IPS-18c (cell line): Measurements from ENCODE around the gene DRC3.
"Not testable (repeated sequence)": the region's sequence is repeated elsewhere in the genome, so short reads cannot be mapped to it uniquely, and the experiment has no call there.

Experiments used
- H3K4me3 ChIP-seq: 2 replicates; pipeline ENCODE4 v1.7.0; 2013; ENCODE audit warnings: low read depth, mild to moderate bottlenecking, low read length, moderate library complexity; ENCODE audit not compliant: insufficient read depth
- H3K9me3 ChIP-seq: one replicate; pipeline ENCODE4 v1.6.1; 2013; ENCODE audit warnings: mild to moderate bottlenecking, low read length, moderate library complexity; ENCODE audit not compliant: control insufficient read depth, insufficient read depth

The DRC3 gene

DNA sequence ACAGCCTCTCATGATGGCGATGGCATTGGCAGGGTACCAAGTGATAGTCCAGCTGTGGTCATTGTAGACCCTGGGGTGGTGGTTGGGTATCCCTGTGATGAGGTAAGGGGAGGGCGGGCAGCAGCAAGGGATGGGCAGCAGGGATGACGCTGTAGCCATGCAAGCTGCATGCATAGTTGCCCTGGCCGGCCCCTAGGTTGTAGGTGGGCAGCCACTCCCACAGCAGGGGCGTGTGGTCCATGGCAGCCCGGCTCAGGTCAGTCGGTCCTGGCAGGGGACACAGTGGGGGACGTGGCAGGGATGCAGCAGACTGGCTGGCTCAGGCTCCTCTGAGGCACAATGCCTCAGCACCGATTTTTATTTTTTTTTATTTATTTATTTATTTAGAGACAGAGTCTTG lies 8.7 kb downstream of the DRC3 start:
- no peak overlapping the region for H3K4me3 ChIP-seq

DNA sequence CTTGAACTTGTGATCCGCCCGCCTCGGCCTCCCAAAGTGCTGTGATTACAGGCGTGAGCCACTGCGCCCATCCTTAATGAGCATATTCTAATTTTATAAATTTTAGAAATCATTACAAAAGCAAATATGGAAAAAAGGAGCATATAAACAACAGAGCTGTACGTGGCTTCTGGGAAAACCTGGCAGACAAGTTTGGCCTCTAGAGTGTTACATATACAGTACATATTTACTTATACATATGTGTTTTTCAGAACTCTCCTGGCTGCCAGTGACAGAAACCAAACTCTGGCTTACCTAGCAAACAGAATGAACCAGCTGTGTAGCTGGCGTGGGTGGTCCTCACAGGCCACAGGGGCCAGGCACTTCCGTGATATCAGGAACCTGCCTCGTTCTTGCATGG lies 10.1 kb downstream of the DRC3 start:
- Histone ChIP-seq H3K9me3 (no peaks in the 10 kb centered on the region), H3K4me3 (no peak overlapping the region)

More for the DNA sequence above, 8.7 kb downstream of the DRC3 start:
- no peaks in the 10 kb centered on the region for H3K9me3 ChIP-seq

DNA sequence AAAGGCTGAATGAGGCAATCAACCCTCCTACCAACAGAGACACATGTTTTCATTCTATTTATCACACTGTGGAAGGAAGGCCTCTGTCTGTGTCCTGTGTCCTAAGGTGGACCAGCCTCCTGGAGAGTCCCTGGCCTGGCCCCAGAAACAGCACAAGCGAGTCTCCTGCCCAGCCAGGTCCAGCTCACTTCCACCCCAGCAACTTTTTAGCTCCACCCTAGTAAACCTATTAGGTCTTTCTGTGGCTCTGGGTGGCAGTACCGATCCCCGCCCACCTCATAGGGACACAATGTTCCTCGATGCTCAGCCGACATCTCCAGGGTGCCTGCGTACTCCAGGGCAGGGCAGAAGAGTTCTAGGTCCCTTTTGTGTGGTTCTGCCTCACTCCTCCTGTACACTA lies 10.7 kb downstream of the DRC3 start:
- no peak overlapping the region for H3K4me3 ChIP-seq
- no peaks in the 10 kb centered on the region for H3K9me3 ChIP-seq

DNA sequence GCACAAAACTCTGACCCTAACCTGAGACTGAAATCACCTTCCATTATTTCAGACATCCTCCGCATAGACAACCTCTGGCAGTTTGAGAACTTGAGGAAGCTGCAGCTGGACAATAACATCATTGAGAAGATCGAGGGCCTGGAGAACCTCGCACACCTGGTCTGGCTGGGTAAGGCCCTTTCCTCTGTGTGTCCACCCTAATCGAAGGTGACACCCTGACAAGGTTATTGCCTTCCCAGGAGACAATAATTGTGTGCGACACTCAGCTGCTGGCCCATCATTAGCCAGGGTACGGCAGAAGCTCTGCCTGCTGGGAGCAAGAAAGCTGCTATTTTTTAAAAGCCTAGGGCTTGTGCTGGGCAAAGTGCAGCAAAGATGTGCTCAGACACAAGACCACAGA lies 11.1 kb downstream of the DRC3 start:
- H3K4me3 ChIP-seq: no peak overlapping the region

DNA sequence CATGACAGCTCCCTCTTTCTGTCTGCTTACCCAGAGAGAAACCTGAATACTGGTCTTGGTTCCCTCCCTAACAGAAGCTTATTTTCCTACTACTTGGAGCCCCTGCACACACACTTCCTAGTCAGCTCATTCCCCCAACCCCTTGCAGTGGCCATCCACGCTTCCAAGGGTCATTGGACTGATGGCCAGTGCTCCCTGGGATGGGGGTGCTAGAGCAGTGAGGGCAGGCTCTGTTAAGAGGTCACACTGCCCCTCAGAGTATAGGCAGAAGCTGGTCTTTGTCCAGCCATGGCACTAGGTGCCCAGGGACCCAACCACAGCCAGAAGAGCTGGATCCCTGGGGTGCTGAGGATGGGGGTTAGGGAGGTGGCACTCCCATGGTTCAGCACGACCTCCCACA lies 12.5 kb downstream of the DRC3 start:
- H3K9me3 ChIP-seq: no peaks in the 10 kb centered on the region
- H3K4me3 ChIP-seq: no peak overlapping the region

More for the DNA sequence above, 11.1 kb downstream of the DRC3 start:
- H3K9me3 ChIP-seq: no peaks in the 10 kb centered on the region

DNA sequence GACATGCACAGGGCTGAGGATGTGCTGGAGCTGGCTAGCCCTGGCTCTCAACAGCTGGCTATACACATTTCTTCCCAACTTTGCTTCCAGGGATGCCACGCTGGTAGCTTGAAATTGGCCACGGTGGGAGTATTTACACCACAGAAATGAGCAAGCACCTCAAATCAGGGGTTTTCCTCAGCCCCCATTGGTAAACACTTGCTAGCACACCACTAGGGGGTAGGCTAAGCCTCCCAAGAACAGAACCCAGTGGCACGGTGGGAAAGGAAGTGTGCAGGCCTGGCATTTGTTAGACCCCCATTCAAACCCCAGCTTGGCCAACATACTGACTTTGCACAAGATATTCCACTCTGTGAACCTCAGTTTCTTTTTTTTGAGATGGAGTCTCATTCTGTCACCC lies 12.9 kb downstream of the DRC3 start:
- Histone ChIP-seq H3K4me3 (no peak overlapping the region), H3K9me3 (no peaks in the 10 kb centered on the region)

DNA sequence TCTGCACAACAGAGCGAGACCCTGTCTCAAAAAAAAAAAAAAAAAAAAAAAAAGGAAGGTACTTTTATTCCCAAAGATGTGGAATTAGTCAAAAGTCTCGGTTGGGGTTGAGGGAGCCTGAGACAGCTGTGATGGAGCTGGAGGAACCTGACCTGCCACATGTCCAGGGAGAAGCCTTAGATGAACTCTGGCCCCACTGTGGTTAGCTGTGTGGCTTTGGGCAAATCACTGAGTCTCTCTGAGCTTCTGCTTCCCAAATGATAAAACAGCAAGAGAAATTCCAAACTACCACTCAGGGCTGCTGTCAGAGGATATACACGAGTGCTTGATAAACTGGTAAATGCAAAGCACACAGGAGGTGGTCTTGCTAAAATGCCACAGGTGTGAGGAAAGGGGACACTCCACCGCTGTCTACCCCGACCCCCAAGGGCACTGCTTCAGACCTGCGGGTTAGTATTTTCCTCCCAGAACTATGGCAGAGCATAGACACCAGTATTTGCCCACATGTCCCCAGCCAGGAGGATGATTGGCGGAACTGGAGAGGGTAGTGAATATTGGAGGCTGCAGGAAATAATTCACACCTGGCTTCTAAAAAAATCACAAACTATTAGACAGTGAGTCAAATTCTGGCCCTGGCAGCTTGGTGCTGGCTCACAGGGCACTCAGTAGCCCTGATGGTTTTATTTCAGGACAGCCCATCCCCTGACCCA lies 14.7 kb downstream of the DRC3 start:
- H3K4me3 ChIP-seq: no peak overlapping the region
- H3K9me3 ChIP-seq: no peaks in the 10 kb centered on the region

DNA sequence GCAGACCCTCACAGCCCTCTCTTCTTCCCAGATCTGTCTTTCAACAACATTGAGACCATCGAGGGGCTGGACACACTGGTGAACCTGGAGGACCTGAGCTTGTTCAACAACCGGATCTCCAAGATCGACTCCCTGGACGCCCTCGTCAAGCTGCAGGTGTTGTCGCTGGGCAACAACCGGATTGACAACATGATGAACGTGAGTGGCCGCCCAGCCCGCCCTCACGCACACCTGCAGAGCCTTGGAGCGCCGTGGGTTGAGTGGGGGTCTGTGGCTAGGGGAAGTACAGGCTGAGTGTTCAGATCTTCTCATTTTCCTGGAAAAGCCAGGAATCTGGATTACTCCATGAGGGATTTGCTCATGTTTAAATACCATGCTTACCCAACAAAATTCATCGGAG lies 15.2 kb downstream of the DRC3 start:
- Histone ChIP-seq H3K9me3 (no peaks in the 10 kb centered on the region), H3K4me3 (no peak overlapping the region)

DNA sequence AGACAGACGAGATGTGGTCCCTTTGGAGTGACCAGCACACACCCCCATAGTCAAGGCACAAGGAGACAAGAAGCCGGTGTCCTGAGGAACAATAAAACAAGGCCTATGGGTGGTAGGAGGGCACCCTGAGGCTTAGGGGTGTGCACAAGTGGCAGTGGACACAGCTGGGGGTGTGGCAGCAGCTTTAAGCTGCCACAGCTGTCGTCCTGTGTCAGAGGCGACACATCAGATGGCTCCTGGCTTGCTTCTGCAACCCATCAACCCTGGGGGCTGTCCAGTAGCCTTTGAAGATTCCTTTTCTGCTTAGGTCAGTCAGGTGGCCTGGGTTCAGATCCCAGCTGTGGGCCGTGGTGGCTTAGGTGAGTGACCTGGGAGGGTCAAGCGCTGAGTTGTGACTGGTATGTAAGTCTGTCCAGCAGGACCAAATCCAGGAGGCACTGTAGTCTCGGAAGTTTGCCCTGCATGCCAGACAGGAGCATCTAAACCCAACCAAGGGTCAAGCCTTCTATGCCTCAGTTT lies 15.8 kb downstream of the DRC3 start:
- H3K4me3 ChIP-seq: no peak overlapping the region
- H3K9me3 ChIP-seq: no peaks in the 10 kb centered on the region

DNA sequence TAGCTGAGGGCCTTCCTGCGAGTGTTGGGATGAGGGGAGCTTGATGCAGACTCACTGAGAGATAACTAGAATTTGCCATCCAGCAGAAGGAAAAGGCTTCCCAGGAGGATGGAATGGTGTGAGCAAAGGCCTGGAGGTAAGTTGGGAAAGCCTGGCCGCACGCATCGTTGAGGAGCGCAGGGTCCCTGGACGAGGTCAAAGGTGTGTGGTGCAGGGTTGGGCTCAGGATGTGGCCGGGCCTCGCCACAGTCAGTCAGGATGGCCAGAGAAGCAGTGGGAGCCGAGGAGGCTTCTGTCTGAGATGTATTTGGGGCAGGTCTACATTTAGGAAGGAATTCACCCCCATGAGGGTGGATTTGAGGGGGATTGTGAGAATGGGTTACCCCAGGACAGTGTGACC lies 16.4 kb downstream of the DRC3 start:
- no peaks in the 10 kb centered on the region for H3K9me3 ChIP-seq
- H3K4me3 ChIP-seq: no peak overlapping the region

DNA sequence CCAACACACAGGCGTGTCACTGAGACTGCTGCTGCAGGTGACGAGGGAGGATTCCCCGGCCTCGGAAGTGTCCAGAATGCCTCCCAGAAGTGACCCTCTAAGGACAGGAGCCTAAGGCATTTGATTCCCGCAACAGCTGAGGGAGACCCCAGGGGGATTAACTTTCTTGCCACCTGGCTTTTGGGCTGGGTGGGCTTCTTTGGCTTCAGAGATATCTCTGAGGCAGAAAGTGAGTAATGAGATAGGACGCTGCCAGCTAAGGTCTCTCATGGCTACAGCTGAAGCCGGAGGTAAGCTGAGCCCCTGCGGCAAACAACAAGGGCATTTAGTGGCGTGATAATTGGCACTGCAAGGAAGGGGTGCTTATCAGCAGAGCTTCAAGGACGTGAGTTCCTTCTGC lies 17.0 kb downstream of the DRC3 start:
- Histone ChIP-seq H3K4me3 (no peak overlapping the region), H3K9me3 (no peaks in the 10 kb centered on the region)

DNA sequence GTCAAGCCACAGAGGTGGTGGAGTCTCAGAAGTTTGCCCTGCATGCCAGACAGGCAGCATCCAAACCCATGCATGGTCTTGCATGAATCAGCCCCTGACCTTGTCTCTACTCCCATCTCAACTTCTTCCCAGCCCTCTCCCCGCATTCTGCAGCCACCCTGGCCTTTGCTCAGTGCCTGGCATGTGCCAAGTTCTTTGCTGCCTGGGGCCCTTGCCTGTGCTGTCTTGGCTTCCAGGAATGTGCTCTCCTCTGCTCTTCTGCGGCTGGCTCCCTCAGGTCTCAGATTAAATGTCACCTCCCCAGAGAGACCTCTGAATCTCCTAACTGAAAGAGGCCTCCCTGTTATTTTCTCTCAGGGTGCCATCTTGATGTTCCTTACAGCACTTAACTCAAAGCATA lies 17.6 kb downstream of the DRC3 start:
- H3K9me3 ChIP-seq: no peaks in the 10 kb centered on the region
- no peak overlapping the region for H3K4me3 ChIP-seq

DNA sequence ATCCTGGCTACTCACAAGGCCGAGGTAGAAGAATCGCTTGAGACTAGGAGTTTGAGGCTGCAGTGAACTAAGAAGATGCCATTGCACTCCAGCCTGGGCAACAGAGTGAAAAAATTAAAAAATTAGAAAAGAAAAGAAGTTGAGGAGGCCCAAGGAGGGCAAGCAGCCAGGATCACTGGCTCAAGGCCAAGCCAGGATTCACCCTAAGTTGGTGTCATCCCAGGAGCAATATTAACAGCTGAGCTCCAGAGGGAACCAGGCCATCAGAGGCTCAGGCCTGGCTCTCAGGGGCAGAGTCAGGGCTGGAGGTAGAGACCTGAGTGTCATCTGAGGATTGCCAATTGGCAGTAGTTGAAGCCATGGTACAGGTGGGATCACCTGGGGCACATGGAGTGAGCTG lies 20.7 kb downstream of the DRC3 start:
- H3K9me3 ChIP-seq: no peaks in the 10 kb centered on the region
- H3K4me3 ChIP-seq: no peak overlapping the region

DNA sequence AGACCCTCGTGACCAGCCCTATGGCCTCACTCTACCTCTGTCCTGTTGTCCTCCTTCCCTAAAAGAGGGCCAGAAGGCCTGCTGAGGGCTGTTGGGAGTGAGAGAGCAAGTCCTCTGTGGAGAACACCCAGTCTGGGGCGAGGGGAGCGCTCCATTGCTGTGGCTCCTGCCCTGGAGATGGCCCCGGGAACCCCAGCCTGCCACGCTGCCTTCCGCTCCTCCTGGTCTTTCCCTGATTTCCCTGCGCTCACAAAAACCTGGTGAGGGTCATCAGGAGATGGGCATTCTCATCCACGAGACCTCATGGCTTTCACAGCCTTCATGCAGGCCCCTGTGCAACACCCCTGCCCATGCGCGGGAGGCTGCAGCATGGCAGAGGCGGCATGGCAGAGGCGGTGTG lies 21.2 kb downstream of the DRC3 start:
- H3K4me3 ChIP-seq: no peak overlapping the region
- no peaks in the 10 kb centered on the region for H3K9me3 ChIP-seq

DNA sequence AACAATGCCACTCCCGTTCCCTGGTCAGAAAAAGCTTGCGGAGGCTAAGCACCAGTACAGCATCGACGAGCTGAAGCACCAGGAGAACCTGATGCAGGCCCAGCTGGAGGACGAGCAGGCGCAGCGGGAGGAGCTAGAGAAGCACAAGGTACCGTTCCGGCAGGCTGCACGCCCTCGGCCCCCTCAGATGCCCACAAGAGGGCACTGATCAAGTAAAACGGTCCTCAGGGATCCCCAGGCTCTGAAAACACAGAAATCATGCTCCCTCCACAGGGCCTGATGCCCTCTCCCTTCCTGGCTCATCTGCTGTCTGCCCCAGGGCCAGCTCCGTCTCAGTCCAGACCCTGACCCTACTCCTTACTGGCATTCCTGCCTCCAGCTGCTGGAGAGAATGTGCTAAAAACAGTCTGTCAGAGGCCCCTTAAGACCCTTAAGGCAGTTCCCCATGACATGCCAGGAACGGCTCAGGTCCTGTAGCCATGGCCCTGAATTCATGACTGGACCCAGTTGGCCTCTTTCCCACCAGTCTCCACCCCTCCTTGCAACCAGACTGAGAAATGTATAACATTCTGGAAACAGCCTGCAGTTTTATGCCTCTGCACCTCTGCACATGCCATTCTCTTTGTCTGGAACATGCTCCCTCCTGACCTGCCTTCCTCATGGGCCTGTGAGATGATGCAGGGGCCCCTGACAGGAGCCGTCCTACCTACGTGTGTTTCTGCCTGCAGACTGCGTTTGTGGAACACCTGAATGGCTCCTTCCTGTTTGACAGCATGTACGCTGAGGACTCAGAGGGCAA lies 21.8 kb downstream of the DRC3 start:
- H3K4me3 ChIP-seq: no peak overlapping the region

DNA sequence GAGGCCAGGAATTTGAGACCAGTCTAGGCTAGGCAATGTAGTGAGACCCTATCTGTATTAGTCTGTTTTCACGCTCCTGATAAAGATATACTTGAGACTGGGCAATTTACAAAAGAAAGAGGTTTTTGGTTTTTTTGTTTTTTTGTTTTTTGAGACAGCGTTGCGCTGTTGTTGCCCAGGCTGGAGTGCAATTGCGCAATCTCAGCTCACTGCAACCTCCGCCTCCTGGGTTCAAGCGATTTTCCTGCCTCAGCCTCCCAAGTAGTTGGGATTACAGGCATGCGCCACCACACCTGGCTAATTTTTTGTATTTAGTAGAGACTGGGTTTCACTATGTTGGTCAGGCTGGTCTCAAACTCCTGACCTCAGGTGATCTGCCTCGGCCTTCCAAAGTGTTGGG lies 23.2 kb downstream of the DRC3 start:
- H3K9me3 ChIP-seq, H3K4me3 ChIP-seq: not testable (repeated sequence)

More for the DNA sequence above, 21.8 kb downstream of the DRC3 start:
- no peaks in the 10 kb centered on the region for H3K9me3 ChIP-seq

DNA sequence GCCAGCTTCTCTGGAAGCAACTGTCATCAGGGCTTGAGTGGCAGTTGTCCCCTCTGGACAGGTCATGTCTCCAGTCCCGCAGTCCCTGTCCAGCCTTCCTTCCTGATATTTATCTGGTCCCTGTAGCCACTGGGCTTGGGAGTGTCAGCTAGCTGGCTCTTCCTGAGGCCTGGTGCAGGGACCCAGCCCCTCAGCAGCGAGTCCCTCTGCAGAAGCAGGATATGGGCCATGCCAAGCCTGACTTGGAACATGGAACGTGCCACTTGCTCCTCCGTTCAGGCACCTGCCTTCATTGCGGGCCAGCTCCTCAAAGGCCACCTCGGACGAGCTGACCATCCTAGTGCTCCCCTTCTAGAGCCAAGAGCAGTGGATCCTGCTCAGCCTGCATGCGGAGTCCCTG lies 26.3 kb downstream of the DRC3 start:
- Histone ChIP-seq H3K9me3 (no peaks in the 10 kb centered on the region), H3K4me3 (no peak overlapping the region)

DNA sequence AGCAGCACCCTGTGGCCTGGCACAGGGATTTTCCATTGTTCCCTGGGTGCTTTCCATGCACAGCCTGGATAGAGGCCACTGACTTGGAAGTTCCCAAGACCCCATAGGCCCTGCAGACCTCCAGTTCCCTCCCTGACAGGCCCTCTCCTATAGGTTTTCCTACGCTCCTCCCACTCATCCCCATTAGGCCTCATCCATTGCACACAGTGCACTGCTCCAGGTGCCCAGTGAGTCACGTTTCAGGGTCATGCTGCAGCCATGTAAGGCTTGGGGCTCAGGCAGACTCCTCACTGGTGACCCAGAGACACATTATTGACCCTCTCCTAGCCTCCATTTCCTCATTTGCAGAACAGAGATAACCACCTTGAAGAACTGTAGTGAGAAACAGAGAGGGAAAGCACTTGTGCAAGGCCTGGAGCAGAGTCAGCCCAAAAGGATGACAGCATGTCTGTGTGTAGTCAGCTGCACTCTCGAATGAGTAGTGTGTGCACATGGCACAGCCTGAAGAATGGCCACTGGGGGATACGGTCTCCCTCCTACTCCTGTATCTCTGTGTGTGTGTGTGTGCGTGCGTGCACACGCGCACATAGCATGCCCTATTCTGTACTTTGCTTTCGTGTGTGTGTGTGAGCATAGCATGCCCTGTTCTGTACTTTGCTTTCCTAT lies 26.8 kb downstream of the DRC3 start:
- Histone ChIP-seq H3K9me3 (no peaks in the 10 kb centered on the region), H3K4me3 (no peak overlapping the region)
